Measurements from ENCODE around the gene FGD3. TPM values are rescaled to one million over a fixed set of nuclear protein-coding genes. Genes with fewer than 3 reads are reported as not detected.

FGD3 gene
- polyA plus RNA-seq, 1 experiment, result not detected

- no peak for TF ChIP-seq CTCF (IDR thresholded peaks at IDR 0.05; ENCODE audit: insufficient read depth, low read depth, low read length)
- H3K27me3 ChIP-seq (ENCODE audit: control insufficient read depth, insufficient read depth, low read length), result no peaks in the 10 kb centered on the region
- H3K36me3 ChIP-seq (ENCODE audit: control insufficient read depth, insufficient read depth, low read length), result no peaks in the 10 kb centered on the region
- ChIA-PET POLR2A (no interaction called here), CTCF (no interaction called here)
- DNase-seq (ENCODE audit: low read depth), result no peak
- H3K4me3 ChIP-seq (ENCODE audit: low read depth, low read length), result no peak overlapping the region
These were observed 22.5 kb downstream of the FGD3 start for GRCh38 chr9:92969516-92970466.

- no peak overlapping the region for H3K4me3 ChIP-seq (ENCODE audit: low read depth, low read length)
- no peak for DNase-seq (ENCODE audit: low read depth)
- H3K36me3 ChIP-seq (ENCODE audit: control insufficient read depth, insufficient read depth, low read length), result no peaks in the 10 kb centered on the region
- TF ChIP-seq CTCF (IDR thresholded peaks at IDR 0.05; ENCODE audit: insufficient read depth, low read depth, low read length), result no peak
- H3K27me3 ChIP-seq (ENCODE audit: control insufficient read depth, insufficient read depth, low read length), result no peaks in the 10 kb centered on the region
- ChIA-PET CTCF (no interaction called here), POLR2A (no interaction called here)
These were observed 23.2 kb downstream of the FGD3 start for GRCh38 chr9:92970467-92970923.

- Histone ChIP-seq H3K36me3 (ENCODE audit: control insufficient read depth, insufficient read depth, low read length) (no peaks in the 10 kb centered on the region), H3K27me3 (ENCODE audit: control insufficient read depth, insufficient read depth, low read length) (no peaks in the 10 kb centered on the region), H3K4me3 (ENCODE audit: low read depth, low read length) (no peak overlapping the region)
- ChIA-PET CTCF (no interaction called here), POLR2A (no interaction called here)
- DNase-seq (ENCODE audit: low read depth), result no peak
- TF ChIP-seq CTCF (IDR thresholded peaks at IDR 0.05; ENCODE audit: insufficient read depth, low read depth, low read length), result no peak
These were observed 23.8 kb downstream of the FGD3 start for GRCh38 chr9:92971121-92971520.

GRCh38 chr9:92971776-92972175 lies 24.5 kb downstream of the FGD3 start:
- CTCF ChIA-PET, result no interaction called here

More at GRCh38 chr9:92971776-92972175, 24.5 kb downstream of the FGD3 start:
- Histone ChIP-seq H3K36me3 (ENCODE audit: control insufficient read depth, insufficient read depth, low read length) (no peaks in the 10 kb centered on the region), H3K27me3 (ENCODE audit: control insufficient read depth, insufficient read depth, low read length) (no peaks in the 10 kb centered on the region), H3K4me3 (ENCODE audit: low read depth, low read length) (no peak overlapping the region)
- no peak for DNase-seq (ENCODE audit: low read depth)
- TF ChIP-seq CTCF (IDR thresholded peaks at IDR 0.05; ENCODE audit: insufficient read depth, low read depth, low read length), result no peak
- POLR2A ChIA-PET, result no interaction called here
